Renal cortex interstitium (tissue), 15 donors: ENCODE data around the gene MYO18A. TPM values are rescaled to one million over a fixed set of nuclear protein-coding genes. Genes with fewer than 3 reads are reported as not detected.
A peak's percentile ranks its signal among the peaks of the same experiment; 100 is the strongest.
"Not testable (repeated sequence)": the region's sequence is repeated elsewhere in the genome, so short reads cannot be mapped to it uniquely, and the experiment has no call there.

Source experiments
- DNase-seq, 11 donors: peaks; one replicate each; pipeline ENCODE4 v3.0.0-alpha.2; 2013; ENCODE audit warnings: low read depth in 9 of 11, low spot score in 4 of 11; ENCODE audit errors: extremely low read depth in 1 of 11
- long read RNA-seq, 16 experiments: transcript quantifications; one replicate each; lab custom pipeline, GENCODE V29; 2026
- polyA plus RNA-seq, 3 donors: library from polyadenylated mRNA; unstranded; fragments of 120-200 nt; gene quantifications; one replicate each; pipeline ENCODE4 v1.2.1, GENCODE V29; 2013; ENCODE audit not compliant: insufficient read length in 3 of 3

MYO18A gene, protein sequence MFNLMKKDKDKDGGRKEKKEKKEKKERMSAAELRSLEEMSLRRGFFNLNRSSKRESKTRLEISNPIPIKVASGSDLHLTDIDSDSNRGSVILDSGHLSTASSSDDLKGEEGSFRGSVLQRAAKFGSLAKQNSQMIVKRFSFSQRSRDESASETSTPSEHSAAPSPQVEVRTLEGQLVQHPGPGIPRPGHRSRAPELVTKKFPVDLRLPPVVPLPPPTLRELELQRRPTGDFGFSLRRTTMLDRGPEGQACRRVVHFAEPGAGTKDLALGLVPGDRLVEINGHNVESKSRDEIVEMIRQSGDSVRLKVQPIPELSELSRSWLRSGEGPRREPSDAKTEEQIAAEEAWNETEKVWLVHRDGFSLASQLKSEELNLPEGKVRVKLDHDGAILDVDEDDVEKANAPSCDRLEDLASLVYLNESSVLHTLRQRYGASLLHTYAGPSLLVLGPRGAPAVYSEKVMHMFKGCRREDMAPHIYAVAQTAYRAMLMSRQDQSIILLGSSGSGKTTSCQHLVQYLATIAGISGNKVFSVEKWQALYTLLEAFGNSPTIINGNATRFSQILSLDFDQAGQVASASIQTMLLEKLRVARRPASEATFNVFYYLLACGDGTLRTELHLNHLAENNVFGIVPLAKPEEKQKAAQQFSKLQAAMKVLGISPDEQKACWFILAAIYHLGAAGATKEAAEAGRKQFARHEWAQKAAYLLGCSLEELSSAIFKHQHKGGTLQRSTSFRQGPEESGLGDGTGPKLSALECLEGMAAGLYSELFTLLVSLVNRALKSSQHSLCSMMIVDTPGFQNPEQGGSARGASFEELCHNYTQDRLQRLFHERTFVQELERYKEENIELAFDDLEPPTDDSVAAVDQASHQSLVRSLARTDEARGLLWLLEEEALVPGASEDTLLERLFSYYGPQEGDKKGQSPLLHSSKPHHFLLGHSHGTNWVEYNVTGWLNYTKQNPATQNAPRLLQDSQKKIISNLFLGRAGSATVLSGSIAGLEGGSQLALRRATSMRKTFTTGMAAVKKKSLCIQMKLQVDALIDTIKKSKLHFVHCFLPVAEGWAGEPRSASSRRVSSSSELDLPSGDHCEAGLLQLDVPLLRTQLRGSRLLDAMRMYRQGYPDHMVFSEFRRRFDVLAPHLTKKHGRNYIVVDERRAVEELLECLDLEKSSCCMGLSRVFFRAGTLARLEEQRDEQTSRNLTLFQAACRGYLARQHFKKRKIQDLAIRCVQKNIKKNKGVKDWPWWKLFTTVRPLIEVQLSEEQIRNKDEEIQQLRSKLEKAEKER (N-terminal part only)
- 10 to 100 TPM; 34.6 to 47.9 (median 44.4) TPM for polyA plus RNA-seq
- long read RNA-seq, donor 1, result 0 reads
- long read RNA-seq, donor 2, result 0 reads
- long read RNA-seq, donor 3, result 0 reads
- long read RNA-seq, donor 4, result 0 reads
- long read RNA-seq, donor 5, result 0 reads
- long read RNA-seq, donor 6, result 0 reads
- long read RNA-seq, donor 7, result 0 reads
- long read RNA-seq, donor 8, result 0 reads
- long read RNA-seq, donor 9, result 0 reads
- long read RNA-seq, donor 10, result 0 reads
- long read RNA-seq, donor 11, result 0 reads
- long read RNA-seq, donor 12, result 0 reads
- long read RNA-seq, donor 13, result 0 reads
- long read RNA-seq, donor 14, result 0 reads
- long read RNA-seq, donor 15, result 0 reads
- long read RNA-seq, donor 16, partial matches to known transcripts, result 5 of 6 reads
- long read RNA-seq, donor 16, other reads (novel, unspliced or antisense), result 0 of 6 reads

DNA sequence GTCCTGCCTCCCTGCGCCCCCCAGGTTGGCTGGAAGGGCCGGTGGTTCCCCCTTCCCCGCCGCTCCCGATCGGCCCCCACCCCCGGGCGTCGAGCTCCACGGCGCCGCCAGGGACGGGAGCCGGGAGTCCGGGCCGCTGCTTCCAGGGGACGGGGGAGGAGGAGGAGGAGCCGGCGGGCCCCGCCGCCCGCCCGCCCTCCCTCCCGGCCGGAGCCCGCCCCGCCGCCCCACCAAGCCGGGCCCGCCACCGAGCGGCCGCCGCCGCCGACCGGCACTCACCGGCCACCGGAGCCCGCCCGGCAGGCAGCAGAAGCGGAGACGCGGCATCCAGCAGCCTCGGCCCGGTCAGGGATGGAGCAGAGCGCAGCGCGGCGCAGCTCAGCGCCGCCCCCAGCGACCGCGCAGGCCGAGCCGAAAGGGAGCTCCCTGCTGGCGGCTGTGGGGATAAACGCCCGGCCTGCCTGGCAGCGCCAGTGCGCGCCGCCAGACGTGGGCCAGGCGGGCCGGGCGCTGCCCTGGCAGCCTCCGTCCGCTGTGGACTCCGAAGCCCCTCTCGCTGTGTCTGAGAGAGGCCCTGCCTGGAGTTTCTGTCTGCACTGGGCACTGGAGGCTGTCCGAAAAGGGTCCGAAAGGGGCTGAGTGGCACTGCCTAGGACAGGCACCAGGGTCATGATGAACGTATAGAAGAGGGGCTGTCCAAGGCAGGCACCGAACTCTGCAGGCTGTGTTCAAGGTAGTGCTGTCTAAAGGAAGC lies at the start of gene MYO18A:
Gene MYO18A (minus strand): TSS at position 365 of the 754 bp plus-strand sequence. CDS start 13,458 bp downstream, outside the sequence.
- peak in 7 of 11 donors; percentile 67 to 80 (median 76) for DNase-seq

DNA sequence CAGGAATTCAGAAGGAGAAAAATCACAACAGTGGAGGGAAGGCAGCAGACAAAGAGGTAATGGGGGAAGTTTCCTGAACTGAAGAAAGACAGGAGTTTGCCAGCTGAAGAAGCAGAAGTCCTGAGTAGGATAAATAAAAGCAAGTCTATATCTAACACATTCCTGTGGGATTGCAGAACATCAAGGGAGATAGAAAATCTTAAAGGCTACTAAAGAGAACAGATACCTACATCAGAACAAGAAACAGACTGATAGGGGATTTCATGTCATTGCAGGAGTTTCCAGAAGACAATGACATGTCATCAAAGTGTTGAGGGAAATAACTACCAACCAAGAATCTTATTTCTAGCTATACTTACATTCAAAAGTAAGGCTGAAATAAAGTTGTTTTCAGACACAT lies 45.2 kb upstream of the MYO18A start:
- no peak for DNase-seq

DNA sequence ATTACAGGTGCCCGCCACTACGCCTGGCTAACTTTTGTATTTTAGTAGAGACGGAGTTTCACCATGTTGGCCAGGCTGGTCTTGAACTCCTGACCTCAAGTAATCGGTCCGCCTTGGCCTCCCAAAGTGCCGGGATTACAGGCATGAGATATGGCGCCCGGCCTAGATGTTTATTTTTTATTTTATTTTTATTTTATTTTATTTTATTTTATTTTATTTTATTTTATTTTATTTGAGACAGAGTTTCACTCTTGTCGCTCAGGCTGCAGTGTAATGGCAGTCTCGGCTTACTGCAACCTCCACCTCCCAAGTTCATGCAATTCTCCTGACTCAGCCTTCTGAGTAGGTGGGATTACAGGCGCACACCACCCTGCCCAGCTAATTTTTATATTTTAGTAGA lies 41.1 kb upstream of the MYO18A start:
- DNase-seq, result not testable (repeated sequence)

DNA sequence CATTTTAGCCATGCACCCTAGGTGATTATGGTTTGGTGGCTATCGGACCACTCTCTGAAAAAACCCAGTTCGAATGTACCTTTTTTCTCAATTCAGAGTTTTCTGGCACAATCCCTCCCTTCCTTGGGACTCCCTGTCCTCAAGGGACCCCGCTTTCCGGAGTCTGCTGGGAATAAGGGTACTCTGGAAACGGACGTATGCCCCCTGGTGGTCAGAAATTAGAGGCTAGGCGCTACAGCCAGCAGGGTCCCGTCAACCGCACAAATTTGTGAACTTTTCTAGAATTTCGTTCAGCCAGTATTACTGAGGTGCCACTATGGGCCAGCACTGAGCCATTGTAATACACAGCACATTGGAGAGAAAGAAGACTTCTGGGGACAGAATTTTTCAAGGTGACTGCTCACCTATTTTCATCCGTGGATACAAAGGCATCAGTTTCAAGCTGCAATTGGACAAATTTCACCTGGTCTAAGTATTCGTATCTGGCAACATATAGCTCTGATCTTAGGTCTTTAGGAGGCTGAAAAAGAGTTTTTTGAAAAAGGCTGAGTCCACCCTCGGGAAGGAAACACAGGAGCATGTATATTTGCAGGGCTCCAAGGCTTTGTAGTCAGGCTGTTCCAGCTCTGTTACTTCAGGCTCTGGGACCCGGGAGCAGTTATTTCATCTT lies 39.3 kb upstream of the MYO18A start:
- peak; percentile 66 to 89 (median 82) for DNase-seq

DNA sequence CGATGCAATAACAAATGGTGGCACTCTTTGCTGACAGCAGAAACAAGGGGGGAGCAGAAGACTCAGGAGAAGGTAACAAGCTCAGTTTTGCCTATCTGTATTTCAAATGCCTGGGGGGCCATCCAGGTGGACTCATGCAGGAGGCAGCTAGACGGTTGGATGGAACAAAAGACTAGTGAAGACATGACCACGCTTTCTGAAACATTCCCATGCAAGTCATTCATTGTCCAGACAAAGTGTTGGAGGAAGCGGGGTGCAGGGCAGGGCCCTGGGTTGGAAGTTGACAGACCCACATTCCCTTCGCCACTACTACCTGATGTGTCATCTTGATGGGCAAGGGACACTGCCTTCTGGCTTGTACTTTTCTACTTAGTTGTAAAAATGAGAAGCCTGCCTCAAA lies 36.7 kb upstream of the MYO18A start:
- DNase-seq, result no peak

DNA sequence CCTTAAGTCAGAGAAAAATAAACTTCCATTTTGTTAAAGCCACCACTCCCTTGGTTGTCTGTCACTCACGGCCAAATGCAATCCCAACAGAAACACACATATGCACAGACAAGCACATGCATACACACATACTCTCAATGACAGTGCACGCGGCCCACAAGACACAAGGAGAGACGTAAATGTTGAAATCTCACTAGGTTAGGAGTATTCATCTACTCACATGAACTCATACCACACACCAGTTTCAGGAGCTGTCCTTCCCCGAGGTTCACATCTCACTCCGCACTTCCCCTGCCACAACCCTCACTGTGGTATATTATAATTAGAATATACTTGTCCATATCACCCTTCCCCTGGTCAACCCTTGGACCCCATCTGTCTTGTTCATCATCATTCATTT lies 36.0 kb upstream of the MYO18A start:
- DNase-seq, result no peak

DNA sequence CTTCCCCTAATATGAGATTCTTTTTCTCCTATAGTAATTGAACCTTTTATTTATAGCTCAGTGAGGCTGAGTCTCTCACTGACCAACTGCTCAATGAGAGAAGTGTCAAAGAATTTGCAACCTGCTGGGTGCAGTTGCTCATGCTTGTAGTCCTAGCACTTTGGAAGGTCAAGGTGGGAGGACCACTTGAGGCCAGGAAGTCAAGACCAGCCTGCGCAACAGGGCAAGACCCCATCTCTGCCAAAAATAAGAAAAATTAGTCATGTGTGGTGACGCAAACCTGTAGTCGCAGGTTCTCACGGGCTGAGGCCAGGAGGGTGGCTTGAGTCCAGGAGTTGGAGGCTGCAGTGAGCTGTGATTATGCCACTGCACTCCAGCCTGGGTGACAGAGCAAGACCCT lies 35.5 kb upstream of the MYO18A start:
- DNase-seq, result no peak

DNA sequence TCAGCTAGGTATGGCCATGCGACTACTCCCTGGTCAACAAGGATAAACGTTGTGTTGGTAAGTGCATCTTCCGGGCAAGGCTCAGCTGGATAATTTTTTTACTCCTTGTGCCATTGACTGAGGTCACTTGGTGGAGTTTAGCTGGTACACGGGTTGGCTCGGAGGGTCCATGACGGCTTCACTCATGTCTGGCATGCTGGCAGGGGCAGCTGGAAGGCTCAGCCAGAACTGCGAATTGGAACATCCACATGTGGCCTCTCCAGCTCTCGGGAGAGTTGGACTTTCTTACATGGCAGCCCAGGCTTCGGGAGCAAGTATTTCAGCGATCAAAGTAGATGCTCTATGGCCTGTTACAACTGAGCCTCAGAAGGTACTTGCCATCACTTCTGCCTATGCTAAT lies 35.0 kb upstream of the MYO18A start:
- DNase-seq, result no peak

DNA sequence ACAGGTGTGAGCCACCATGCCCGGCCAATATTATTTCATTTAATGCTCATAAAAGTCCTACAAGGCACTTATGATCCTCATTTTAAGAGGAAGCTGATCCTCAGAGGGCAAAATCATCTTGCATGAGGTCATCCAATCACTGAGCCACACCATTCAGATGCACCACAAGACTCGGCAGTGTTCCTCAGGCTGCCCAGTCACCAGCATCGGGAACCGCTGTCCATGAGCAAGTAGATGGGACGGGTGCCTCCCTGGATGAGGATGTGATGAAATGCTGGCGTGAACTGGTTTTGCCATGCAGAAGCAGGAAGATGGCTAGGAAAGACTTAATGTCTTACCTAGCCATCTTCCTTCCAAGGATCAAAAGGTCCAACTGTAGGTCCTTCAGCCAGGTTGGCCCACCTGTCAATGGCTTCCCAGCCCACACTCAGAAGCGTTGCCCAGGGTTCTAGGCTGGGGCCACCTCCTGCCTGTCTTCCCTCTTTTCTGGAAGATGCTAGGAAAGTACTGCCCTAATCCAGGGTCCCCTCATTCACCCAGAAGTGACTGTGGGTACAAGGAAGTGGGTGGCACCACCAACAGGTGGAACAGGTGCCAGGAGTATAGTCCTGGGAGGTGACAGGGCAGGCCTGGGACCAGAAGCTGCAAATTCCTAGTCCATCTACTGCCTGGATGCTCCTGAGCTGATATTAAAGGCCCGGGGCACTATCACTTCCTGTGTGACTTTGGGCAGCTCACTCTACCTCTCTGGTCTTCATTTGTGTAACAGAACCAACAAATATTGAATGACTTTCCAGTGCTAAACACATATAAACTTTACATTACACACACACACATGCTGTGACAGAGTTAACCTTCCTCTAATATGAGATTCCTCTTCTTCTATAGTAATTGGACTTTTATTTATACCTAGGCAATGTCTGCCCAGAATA lies 34.3 kb upstream of the MYO18A start:
- DNase-seq, result no peak

DNA sequence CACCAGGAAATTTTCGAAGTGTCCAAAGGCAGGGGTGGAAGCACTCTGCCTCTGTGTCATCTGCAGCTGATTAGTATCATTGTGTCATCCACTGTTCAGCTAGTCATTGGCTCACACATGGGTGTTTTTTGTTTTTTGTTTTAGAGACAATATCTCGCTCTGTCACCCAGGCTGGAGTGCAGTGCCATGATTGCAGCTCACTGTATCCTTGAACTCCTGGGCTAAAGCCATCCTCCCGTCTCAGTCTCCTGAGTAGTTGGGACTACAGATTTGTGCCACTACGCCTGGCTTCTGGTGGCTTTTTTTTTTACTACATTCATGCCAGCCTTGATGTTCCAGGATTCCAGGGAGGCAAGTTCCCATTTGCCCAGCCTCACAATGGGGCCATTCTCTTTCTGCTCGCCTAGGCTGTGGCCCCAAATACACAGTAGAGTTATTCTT lies 32.5 kb upstream of the MYO18A start:
- DNase-seq, result no peak

DNA sequence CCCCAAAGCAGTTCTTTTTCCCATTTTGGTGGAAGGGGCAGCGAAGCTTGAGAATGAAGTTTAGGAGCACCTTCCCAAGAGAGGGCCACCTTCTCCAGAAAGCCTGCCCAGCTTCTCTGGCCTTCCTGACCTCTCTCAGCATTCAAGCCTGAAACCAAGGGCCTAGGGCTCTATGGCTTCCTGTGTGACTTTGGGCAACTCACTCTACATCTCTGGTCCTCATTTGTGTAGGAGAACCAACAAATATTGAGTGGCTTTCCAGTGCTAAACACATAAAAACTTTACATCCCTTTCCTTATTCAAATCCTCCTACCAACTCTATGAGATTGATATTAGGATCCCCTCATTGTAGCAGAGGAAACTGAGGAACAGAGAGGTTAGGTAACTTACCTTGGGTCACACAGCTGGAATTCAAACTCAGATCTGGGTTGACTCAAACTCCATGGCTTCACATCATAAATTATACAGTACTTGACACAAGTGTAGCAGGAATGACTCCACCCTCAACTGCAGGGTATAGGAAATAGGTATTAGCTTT lies 32.0 kb upstream of the MYO18A start:
- DNase-seq, result no peak

DNA sequence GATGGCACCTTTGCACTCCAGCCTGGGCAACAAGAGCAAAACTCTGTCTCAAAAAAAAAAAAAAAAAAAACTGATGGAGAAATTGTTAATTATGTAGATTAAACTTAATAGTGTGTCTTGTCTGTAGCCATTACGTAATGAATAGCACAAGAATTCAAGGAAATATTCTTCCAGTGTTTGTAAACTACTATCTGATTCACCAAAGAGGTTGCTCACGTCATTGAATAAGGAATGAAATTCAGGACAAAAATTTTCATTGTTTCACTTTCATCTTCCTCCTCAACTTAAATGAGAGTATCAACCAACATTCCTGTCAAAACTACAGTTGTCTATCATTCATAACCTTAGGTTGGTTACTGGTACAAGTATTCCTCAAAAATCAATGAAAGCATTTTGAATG lies 30.7 kb upstream of the MYO18A start:
- no peak for DNase-seq

DNA sequence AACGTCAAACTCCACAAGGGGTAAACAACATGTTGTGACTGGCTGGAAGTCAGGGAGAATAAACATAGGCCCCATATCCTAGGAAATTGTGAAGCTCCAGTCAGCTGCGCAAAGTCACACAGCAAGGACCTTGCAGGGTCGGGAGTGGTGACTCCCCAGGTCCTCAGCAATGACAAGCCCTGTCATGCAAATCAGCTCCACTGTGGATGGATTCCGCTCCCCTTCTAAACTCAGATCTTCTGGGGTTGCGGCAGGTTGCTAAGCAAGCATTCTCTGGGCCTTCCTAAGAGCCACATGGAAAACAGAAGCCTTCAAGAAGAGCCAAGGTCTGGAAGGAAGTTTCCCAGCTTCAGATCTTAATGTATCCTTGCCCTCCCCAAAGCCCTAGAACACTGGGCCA lies 28.9 kb upstream of the MYO18A start:
- DNase-seq, result no peak

DNA sequence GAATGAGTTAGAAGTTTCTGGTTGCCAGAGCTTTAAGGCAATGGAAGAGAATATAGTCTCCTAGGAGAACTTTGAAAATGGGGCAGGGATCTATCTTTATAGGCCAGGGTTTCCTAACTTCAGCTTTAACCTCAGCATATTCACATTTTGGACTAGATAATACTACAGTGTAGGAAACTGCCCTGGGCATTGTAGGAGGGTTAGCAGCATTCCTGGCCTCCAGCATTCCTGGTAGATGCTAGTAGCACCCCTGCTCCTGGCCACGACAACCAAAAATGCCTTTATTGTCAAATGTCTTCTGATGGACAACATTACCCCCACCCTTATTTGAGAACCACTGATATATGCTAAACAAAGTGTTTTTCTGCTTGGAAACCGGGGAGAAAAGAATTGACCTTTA lies 27.8 kb upstream of the MYO18A start:
- no peak for DNase-seq

DNA sequence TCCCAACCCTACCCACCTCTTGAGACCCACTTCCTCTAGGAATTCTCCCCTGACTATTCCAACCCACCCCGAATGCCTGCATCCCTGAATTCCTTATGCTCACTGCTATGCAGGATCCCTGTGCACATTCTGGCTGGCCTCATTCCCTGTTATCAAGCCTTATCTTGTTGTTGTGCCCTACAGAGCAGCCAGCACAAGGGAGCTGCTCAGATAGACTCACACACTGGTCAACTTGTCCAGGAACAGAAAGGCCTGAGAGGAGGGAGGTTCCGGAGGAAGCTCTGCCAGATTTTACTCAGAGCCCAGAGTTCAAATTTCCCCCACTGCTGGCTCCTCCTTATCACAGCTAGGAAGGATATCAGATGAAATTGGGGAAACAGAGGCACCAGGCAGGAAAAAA lies 24.8 kb upstream of the MYO18A start:
- no peak for DNase-seq
